T1000 (cell line): ENCODE measurements around the gene DDX31.
"Not testable (repeated sequence)": the region's sequence is repeated elsewhere in the genome, so short reads cannot be mapped to it uniquely, and the experiment has no call there.

Experiments
- DNase-seq: peaks from one replicate; lab custom pipeline; 2025; ENCODE audit warnings: mixed read lengths; lab: John Stamatoyannopoulos, UW

DDX31 gene

GRCh38 chr9:132669698-132670456 lies at the start of gene DDX31:
Gene DDX31 (minus strand): TSS chr9:132669983. CDS start chr9:132669934, 49 bp downstream.
- DNase-seq, result peak; percentile 86

GRCh38 chr9:132718381-132718928 lies 48.7 kb upstream of the DDX31 start:
- not testable (repeated sequence) for DNase-seq

- DNase-seq, result no peak
Measured at GRCh38 chr9:132717326-132717945, 47.7 kb upstream of the DDX31 start.

GRCh38 chr9:132716007-132716406 lies 46.2 kb upstream of the DDX31 start:
- DNase-seq, result no peak

GRCh38 chr9:132712753-132713152 lies 43.0 kb upstream of the DDX31 start:
- no peak for DNase-seq

- DNase-seq, result no peak
Measured at GRCh38 chr9:132711846-132712245, 42.1 kb upstream of the DDX31 start.

GRCh38 chr9:132711152-132711551 lies 41.4 kb upstream of the DDX31 start:
- not testable (repeated sequence) for DNase-seq

- no peak for DNase-seq
Measured at GRCh38 chr9:132710333-132710732, 40.5 kb upstream of the DDX31 start.

- no peak for DNase-seq
Measured at GRCh38 chr9:132708769-132709430, 39.1 kb upstream of the DDX31 start.

GRCh38 chr9:132708239-132708638 lies 38.5 kb upstream of the DDX31 start:
- no peak for DNase-seq

- no peak for DNase-seq
Measured at GRCh38 chr9:132703336-132703735, 33.6 kb upstream of the DDX31 start.

GRCh38 chr9:132702254-132702653 lies 32.5 kb upstream of the DDX31 start:
- DNase-seq, result no peak

GRCh38 chr9:132699956-132700355 lies 30.2 kb upstream of the DDX31 start:
- no peak for DNase-seq

GRCh38 chr9:132698989-132699388 lies 29.2 kb upstream of the DDX31 start:
- no peak for DNase-seq

- DNase-seq, result no peak
Measured at GRCh38 chr9:132697230-132697629, 27.4 kb upstream of the DDX31 start.

GRCh38 chr9:132694144-132694543 lies 24.4 kb upstream of the DDX31 start:
- no peak for DNase-seq

GRCh38 chr9:132690696-132691095 lies 20.9 kb upstream of the DDX31 start:
- DNase-seq, result no peak

- DNase-seq, result no peak
Measured at GRCh38 chr9:132683873-132684272, 14.1 kb upstream of the DDX31 start.

GRCh38 chr9:132681561-132681960 lies 11.8 kb upstream of the DDX31 start:
- no peak for DNase-seq

GRCh38 chr9:132679946-132680625 lies 10.3 kb upstream of the DDX31 start:
- no peak for DNase-seq

- no peak for DNase-seq
Measured at GRCh38 chr9:132677976-132678375, 8.2 kb upstream of the DDX31 start.

- no peak for DNase-seq
Measured at GRCh38 chr9:132674485-132674884, 4.7 kb upstream of the DDX31 start.
